ENCODE measurements around the gene ALK. TPM values are rescaled to one million over a fixed set of nuclear protein-coding genes. Genes with fewer than 3 reads are reported as not detected.

ALK gene
- total RNA-seq, 1 experiment from 2014 or later = not detected

- no peaks in the 10 kb centered on the region for H3K27me3 ChIP-seq (ENCODE audit: insufficient read depth, low read length)
- no peak overlapping the region for H2BK120ac ChIP-seq (ENCODE audit: low read depth, low read length, poor library complexity, severe bottlenecking)
- no peaks in the 10 kb centered on the region for H3K79me1 ChIP-seq (ENCODE audit: insufficient read depth, low read depth, low read length, poor library complexity, severe bottlenecking)
- H3K4me3 Mint-ChIP-seq = no peak overlapping the region
- no peak for TF ChIP-seq CTCF (conservative IDR thresholded peaks at IDR 0.05)
- H2AK5ac ChIP-seq (ENCODE audit: insufficient read length, low read length) = no peak overlapping the region
- no peak overlapping the region for H4K5ac ChIP-seq (ENCODE audit: insufficient read length, low read depth, low read length)
- no peak overlapping the region for H3K9ac ChIP-seq (ENCODE audit: extremely low read depth, insufficient read length, low read length)
- peaks cover 0 to 6% (median 1%) of the 10 kb centered on the region in 3 experiments; a peak in 2 of 7 replicates for H3K36me3 Mint-ChIP-seq (ENCODE audit: insufficient read depth in 1 of 3, low read depth in 3 of 3)
- no peak overlapping the region for H3K4ac ChIP-seq (ENCODE audit: low read depth, low read length)
- peaks cover 28% of the 10 kb centered on the region for H3K27me3 Mint-ChIP-seq (ENCODE audit: low read depth)
- no peaks in the 10 kb centered on the region for H3K4me1 ChIP-seq (ENCODE audit: insufficient read depth, low read length)
- H2BK5ac ChIP-seq (ENCODE audit: insufficient read length, low read length) = no peak overlapping the region
- no peak for DNase-seq
- no peaks in the 10 kb centered on the region for H3K9me3 ChIP-seq (ENCODE audit: control insufficient read depth, low read depth, low read length)
- peaks cover 6 to 10% of the 10 kb centered on the region in 2 experiments; a peak in 4 of 5 replicates for H3K9me3 Mint-ChIP-seq
- H3K18ac ChIP-seq (ENCODE audit: insufficient read length, low read depth, low read length) = no peak overlapping the region
- H2AFZ ChIP-seq (ENCODE audit: low read length) = no peak overlapping the region
- no peak overlapping the region for H3T11ph ChIP-seq (ENCODE audit: low read length)
- no peak overlapping the region for H4K8ac ChIP-seq (replicated peaks; ENCODE audit: insufficient read length, low read depth, low read length)
- H2BK12ac ChIP-seq (ENCODE audit: insufficient read length, low read depth, low read length) = no peak overlapping the region
- H3K4me1 Mint-ChIP-seq = no peaks in the 10 kb centered on the region
- no peak overlapping the region for H3K27ac ChIP-seq (ENCODE audit: insufficient read length, low read depth, low read length)
- H4K91ac ChIP-seq (ENCODE audit: insufficient read length, low read depth, low read length) = no peak overlapping the region
- no peaks in the 10 kb centered on the region for H4K20me1 ChIP-seq (ENCODE audit: control insufficient read depth, insufficient read depth, insufficient read length)
- H3K14ac ChIP-seq (ENCODE audit: insufficient read depth, low read length) = no peak overlapping the region
- no peak overlapping the region for H3K4me2 ChIP-seq (ENCODE audit: insufficient read depth, insufficient read length, low read length)
- H3K56ac ChIP-seq (ENCODE audit: insufficient read length, low read depth, low read length) = no peak overlapping the region
- no peaks in the 10 kb centered on the region for H3K23me2 ChIP-seq (ENCODE audit: insufficient read length, low read depth, low read length, poor library complexity, severe bottlenecking)
- WGBS (ENCODE audit: extremely low coverage, insufficient read length, low lambda C conversion rate) = no CpG with 5 or more reads among the region's 2 CpGs
- H2BK15ac ChIP-seq (ENCODE audit: low read depth, low read length) = no peak overlapping the region
- no peak overlapping the region for H3K23ac ChIP-seq (ENCODE audit: insufficient read length, low read depth, low read length)
- no peaks in the 10 kb centered on the region for H3K79me2 ChIP-seq (ENCODE audit: insufficient read depth, low read length)
- no peak overlapping the region for H2BK20ac ChIP-seq (ENCODE audit: low read depth, low read length, poor library complexity, severe bottlenecking)
- no peak overlapping the region for H3K27ac Mint-ChIP-seq
Measured at GRCh38 chr2:29829841-29830240, 91.5 kb downstream of the ALK start.
